GM19468 (cell line): ENCODE data around the gene VKORC1.
"Not testable (repeated sequence)": the region's sequence is repeated elsewhere in the genome, so short reads cannot be mapped to it uniquely, and the experiment has no call there.

Experiments
- ATAC-seq: cut with Tn5 transposase; IDR thresholded peaks from one replicate; pipeline ENCODE4 v1.9.1; 2021; ENCODE audit warnings: mild to moderate bottlenecking, moderate library complexity, moderate number of reproducible peaks; ENCODE audit not compliant: unreplicated experiment; ENCODE audit errors: extremely low read depth

The VKORC1 gene

GRCh38 chr16:31108035-31108793 lies 13.6 kb upstream of the VKORC1 start, which contains the start of gene BCKDK:
Gene BCKDK (plus strand): TSS chr16:31108386. CDS start chr16:31109224, 838 bp downstream.
- peak; percentile 74 for ATAC-seq

- no peak for ATAC-seq
These were observed 12.9 kb upstream of the VKORC1 start for GRCh38 chr16:31107465-31107867.

GRCh38 chr16:31106509-31107464 lies 12.2 kb upstream of the VKORC1 start:
- no peak for ATAC-seq

GRCh38 chr16:31105677-31106213 lies 11.1 kb upstream of the VKORC1 start:
- ATAC-seq: no peak

- not testable (repeated sequence) for ATAC-seq
These were observed 6.5 kb upstream of the VKORC1 start for GRCh38 chr16:31100876-31101641.

- no peak for ATAC-seq
These were observed 5.5 kb upstream of the VKORC1 start for GRCh38 chr16:31099860-31100638.

- no peak for ATAC-seq
These were observed 541 bp downstream of the VKORC1 start for GRCh38 chr16:31094088-31094423.

- no peak for ATAC-seq
These were observed 1.4 kb downstream of the VKORC1 start for GRCh38 chr16:31093132-31093703.

GRCh38 chr16:31092330-31092729 lies 2.3 kb downstream of the VKORC1 start:
- ATAC-seq: no peak

- no peak for ATAC-seq
These were observed 4.1 kb downstream of the VKORC1 start for GRCh38 chr16:31090540-31090939.

- ATAC-seq: no peak
These were observed 5.4 kb downstream of the VKORC1 start for GRCh38 chr16:31089199-31089598.

- ATAC-seq: no peak
These were observed 6.0 kb downstream of the VKORC1 start, which contains the start of gene PRSS53 for GRCh38 chr16:31088459-31089183. Gene PRSS53 (minus strand): TSS chr16:31088943. CDS start chr16:31088809, 134 bp downstream.

GRCh38 chr16:31087971-31088370 lies 6.6 kb downstream of the VKORC1 start:
- no peak for ATAC-seq

GRCh38 chr16:31087481-31087880 lies 7.1 kb downstream of the VKORC1 start:
- ATAC-seq: no peak

- no peak for ATAC-seq
These were observed 8.0 kb downstream of the VKORC1 start for GRCh38 chr16:31086629-31086906.

- ATAC-seq: no peak
These were observed 8.5 kb downstream of the VKORC1 start for GRCh38 chr16:31085873-31086628.

GRCh38 chr16:31085411-31085810 lies 9.2 kb downstream of the VKORC1 start:
- no peak for ATAC-seq
